Articular chondrocyte of knee joint (primary cell): ENCODE measurements around the gene MPZL2. TPM values are rescaled to one million over a fixed set of nuclear protein-coding genes. Genes with fewer than 3 reads are reported as not detected.

ENCODE experiments used
- small RNA-seq: library from RNA; depleted of rRNA; stranded (forward); fragments of <200 nt; gene quantifications from one replicate; pipeline ENCODE3, GENCODE V24; 2012
- total RNA-seq: library from RNA; depleted of rRNA; stranded (reverse); fragments of >200 nt; gene quantifications from 2 replicates; pipeline ENCODE4 v1.2.3, GENCODE V29; 2012

Gene MPZL2
- total RNA-seq, result 1.3 and 2.9 TPM in 2 replicates

DNA sequence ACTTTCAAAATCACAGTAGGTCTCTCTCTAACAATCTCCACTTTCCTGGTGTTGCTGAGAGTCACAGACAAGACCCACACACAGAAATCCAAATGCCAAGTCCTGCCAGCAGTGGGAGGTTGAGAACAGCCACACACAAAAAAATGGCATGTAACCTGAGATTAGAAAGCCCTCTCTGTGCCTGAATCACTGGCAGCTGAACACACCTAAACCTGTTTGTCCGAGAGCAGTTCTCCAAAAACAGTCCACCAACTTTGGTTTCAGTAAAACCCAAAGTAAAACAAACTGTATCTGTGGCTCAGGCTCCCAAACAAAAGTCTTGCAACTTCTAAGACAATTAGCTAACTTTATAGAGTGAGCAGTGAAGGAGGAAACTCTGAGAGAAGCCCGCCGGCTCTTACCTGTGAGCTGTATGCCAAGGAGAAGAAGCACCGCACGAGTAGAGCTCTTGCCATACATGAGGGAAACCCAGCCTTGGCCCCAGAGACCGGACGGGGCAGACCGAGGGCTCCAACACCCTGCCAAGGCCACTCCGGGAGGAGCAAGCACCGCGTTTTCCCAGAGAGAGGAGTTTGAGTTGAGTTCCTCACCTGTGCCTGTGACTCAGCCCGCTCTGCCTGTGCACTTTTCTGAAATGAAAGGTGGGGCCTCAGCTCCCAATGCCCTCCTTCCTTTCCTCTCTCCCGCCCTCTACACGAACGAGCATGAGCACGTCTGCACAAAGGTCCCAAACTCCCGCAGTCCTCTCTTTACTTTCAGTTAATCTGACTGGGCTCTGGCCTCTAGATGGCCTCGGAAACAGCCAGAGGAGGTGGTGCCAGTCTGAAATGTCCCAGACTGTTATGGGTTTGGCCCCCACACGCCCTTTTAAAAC, at the start of gene MPZL2:
Gene MPZL2, minus strand, starts transcription at position 603 of the 874 bp plus-strand sequence. Its CDS starts 144 bp downstream, at position 459.

DNA sequence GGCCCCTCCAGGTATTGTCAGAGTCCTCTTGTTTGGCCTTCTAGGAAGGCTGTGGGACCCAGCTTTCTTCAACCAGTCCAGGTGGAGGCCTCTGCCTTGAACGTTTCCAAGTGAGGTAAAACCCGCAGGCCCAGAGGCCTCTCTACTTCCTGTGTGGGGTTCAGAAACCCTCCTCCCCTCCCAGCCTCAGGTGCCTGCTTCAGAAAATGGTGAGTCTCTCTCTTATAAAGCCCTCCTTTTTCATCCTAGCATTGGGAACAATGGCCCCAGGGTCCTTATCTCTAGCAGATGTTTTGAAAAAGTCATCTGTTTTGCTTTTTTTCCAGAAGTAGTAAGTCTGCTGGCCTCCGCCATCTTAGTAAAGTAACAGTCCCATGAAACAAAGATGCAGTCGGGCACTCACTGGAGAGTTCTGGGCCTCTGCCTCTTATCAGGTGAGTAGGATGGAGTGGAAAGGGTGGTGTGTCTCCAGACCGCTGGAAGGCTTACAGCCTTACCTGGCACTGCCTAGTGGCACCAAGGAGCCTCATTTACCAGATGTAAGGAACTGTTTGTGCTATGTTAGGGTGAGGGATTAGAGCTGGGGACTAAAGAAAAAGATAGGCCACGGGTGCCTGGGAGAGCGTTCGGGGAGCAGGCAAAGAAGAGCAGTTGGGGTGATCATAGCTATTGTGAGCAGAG, 40.6 kb upstream of the MPZL2 start, which contains the start of gene CD3E:
Gene CD3E, plus strand, starts transcription at position 163 of the 681 bp plus-strand sequence. Its CDS starts 223 bp downstream, at position 386.

DNA sequence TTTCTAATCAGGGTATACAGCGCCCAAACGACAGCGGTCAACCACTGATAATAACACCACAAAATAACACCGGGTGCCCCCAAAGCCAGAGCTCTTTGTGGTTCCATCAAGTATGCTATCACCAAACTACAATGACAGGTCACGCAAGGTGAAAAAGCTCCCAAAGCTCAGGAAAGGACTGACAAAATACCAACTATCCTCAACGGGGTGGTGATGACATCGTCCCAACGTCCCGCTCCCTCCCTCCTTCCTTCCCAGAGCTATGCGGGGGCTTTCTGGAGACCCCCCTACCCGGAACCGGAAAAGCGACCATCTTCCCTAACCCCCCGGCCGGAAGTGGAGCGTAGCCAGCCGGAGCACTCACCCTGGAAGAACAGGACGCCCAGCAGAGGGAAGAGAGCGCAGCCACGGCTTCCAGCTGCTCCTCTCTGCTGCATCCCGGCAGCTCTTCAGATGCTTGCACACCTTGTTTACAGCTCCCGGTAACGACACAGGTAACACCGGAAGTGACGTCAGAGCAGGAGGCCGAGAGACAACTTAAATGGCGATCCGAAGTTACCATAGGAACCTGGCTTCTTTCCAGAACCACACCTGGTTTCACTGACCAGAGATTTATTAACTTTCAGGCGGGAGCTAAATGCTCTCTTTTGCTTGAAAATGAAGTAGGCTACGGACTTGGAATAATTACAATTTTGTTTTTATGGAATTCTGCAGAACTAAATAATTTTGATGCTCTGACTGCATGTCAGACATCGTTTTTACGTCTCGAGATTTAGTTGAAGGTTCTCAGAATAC, 12.0 kb downstream of the MPZL2 start, which contains the start of gene MPZL3:
Gene MPZL3, minus strand, starts transcription at position 508 of the 795 bp plus-strand sequence. Its CDS starts 71 bp downstream, at position 437.

DNA sequence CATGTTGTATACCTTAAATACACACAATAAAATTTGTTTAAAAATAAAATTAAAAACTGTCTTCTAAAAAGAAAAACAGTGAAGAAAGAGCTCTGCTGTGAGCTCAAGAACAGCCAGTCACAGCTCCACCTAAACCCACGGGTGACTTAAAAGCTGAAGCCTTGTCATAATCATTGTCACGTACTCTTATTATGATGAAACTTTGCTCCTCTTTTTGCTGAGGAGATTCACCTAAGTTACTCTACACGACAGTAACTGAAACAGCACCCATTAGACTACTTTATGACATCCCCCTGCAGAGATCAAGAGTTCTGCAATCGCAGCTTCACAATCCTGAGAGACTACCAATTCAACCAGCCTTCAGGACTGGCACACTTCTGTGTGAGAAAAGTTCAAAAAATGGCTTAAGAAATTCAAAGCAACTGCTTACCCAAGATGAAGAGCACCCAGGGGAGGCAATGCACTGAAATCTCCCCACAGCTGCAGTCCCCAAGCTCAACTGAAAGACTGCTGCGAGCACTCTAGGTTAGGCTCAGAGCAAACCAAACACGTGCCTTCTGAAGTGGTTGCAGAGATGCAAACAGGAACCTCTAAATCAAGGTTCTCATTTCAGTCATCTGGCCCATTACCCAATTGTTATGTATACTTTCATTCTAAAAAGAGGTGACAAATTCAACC, 39.4 kb downstream of the MPZL2 start, which contains the start of gene JAML:
Gene JAML, minus strand, starts transcription at position 501 of the 678 bp plus-strand sequence. CDS start 10,145 bp downstream, outside the sequence.

Small RNAs within 50 kb of the gene (small RNA-seq; reads per million reads assigned to genes)
- gene HSPE1P18, result not detected

Other genes starting within 250 kb of the MPZL2 start
- under 0.01 TPM in 1 of 2 replicates, not detected in the other for gene TMPRSS4, start 187.2 kb downstream of the MPZL2 start, total RNA-seq
- not detected in 2 replicates for gene SMIM35, start 177.3 kb downstream of the MPZL2 start, total RNA-seq
- 0.32 and 0.52 TPM in 2 replicates for gene SCN4B, start 111.5 kb downstream of the MPZL2 start, total RNA-seq
- gene SCN2B, start 87.7 kb downstream of the MPZL2 start, total RNA-seq, result 3.4 and 4.1 TPM in 2 replicates
- not detected in 2 replicates for gene JAML, start 39.3 kb downstream of the MPZL2 start, total RNA-seq
- gene MPZL3, start 11.9 kb downstream of the MPZL2 start, total RNA-seq, result 3.0 and 6.9 TPM in 2 replicates
- not detected in 2 replicates for gene CD3E, start 40.4 kb upstream of the MPZL2 start, total RNA-seq
- gene CD3D, start 78.4 kb upstream of the MPZL2 start, total RNA-seq, result not detected in 2 replicates
- not detected in 2 replicates for gene CD3G, start 80.0 kb upstream of the MPZL2 start, total RNA-seq
- 74.6 and 75.8 TPM in 2 replicates for gene UBE4A, start 95.3 kb upstream of the MPZL2 start, total RNA-seq
- gene ATP5MG, start 137.3 kb upstream of the MPZL2 start, total RNA-seq, result 40.5 and 45.1 TPM in 2 replicates
- gene KMT2A, start 172.2 kb upstream of the MPZL2 start, total RNA-seq, result 47.3 and 50.3 TPM in 2 replicates